Measurements from ENCODE around the gene PKDCC. TPM values are rescaled to one million over a fixed set of nuclear protein-coding genes. Genes with fewer than 3 reads are reported as not detected.
"Not testable (repeated sequence)": the region's sequence is repeated elsewhere in the genome, so short reads cannot be mapped to it uniquely, and the experiment has no call there.

The PKDCC gene
- total RNA-seq, 2 donors from 2014 or later, result not detected

GRCh38 chr2:42060718-42061619 lies 13.1 kb downstream of the PKDCC start:
- H3K27me3 Mint-ChIP-seq, result no peaks in the 10 kb centered on the region
- H3K36me3 Mint-ChIP-seq (ENCODE audit: low read depth), result no peaks in the 10 kb centered on the region
- no peak overlapping the region for H3K4me3 Mint-ChIP-seq
- no peaks in the 10 kb centered on the region for H3K4me1 Mint-ChIP-seq
- ATAC-seq (replicated peaks), result no peak
- H3K9me3 Mint-ChIP-seq, result no peaks in the 10 kb centered on the region
- no peak overlapping the region for H3K27ac Mint-ChIP-seq

DNA sequence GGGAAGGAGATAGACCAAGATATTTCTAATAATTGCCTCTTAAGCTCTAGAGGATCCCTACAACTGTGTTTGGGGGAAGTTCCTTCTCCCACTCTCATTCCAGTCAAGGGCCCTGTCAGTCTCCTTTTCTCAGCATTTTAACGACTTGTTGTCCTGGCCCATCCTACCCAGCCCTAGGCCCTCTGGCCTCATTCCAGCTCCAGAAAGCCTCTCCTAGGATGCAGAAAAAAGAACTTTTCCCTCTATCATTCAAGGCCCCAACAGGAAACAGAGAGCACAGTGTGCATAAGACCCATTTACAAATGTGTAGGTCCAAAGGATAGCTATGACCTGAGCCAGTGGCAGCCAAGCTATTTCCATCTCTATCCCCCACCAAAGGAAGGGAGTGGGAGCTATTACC lies 14.0 kb downstream of the PKDCC start:
- H3K4me3 Mint-ChIP-seq, result no peak overlapping the region
- H3K4me1 Mint-ChIP-seq, result no peaks in the 10 kb centered on the region
- no peak for ATAC-seq (replicated peaks)
- H3K27ac Mint-ChIP-seq, result no peak overlapping the region
- no peaks in the 10 kb centered on the region for H3K9me3 Mint-ChIP-seq
- no peaks in the 10 kb centered on the region for H3K27me3 Mint-ChIP-seq
- no peaks in the 10 kb centered on the region for H3K36me3 Mint-ChIP-seq (ENCODE audit: low read depth)

DNA sequence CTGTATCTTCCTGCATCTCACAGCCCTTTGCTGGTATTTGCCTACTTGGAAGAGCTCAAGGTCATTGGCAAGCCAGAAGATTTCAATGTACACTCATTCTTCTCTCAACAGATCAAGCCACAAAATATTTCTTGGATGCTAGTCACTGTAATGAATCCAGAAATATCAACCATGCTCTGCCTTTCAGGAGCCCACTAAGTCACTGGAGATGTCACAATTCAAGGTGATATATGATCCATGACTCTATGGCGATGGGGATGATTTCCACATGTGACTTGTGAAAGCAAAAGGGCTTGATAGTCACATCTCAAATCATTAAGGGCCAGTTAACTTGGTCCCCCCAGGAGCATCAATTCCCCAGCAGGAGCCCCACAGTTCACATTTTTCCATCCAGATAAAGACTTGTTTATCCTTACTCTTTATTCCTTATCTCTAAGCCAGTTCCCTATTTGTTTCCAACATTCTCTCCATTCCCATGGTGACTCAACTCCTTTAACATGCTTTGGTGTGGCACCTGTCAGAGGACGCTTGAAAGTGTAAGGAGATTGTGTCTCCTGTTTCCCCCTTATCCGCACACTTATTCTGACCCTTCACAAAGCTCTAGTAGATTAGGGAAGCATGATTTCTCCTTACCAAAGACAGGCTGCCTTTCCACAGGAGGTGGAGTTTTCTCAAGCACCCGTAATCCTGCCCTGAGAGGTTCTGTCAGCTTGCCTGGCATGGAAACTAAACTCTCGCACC lies 15.8 kb downstream of the PKDCC start:
- H3K4me1 Mint-ChIP-seq, result no peaks in the 10 kb centered on the region
- no peak overlapping the region for H3K4me3 Mint-ChIP-seq
- H3K9me3 Mint-ChIP-seq, result no peaks in the 10 kb centered on the region
- no peaks in the 10 kb centered on the region for H3K36me3 Mint-ChIP-seq (ENCODE audit: low read depth)
- H3K27ac Mint-ChIP-seq, result no peak overlapping the region
- ATAC-seq (replicated peaks), result no peak
- H3K27me3 Mint-ChIP-seq, result peaks cover 3% of the 10 kb centered on the region

DNA sequence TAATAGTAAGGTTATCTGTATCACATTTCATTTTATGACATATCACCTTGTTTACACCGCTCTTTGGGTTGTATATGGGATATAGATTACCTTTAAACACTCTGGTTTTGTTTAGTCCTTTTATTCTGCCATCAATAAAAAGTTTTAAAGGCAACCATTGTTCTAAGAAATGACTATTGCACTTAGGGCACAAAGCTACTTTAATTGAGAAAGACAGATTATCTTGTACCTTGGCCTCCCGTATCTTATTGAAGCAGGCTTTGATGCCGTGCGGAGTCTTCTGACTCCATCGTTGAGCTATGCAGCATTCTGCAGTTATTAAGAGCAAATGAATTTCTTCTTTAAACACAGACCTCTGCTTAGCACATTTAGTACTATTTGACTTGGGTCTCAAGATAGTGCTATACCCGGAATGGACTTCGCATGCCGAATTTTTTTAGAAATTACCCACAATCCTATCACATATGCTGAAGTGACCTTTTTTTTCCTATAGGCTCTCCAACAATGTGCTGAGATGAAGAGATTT lies 16.7 kb downstream of the PKDCC start:
- H3K4me1 Mint-ChIP-seq, result no peaks in the 10 kb centered on the region
- no peak for ATAC-seq (replicated peaks)
- no peaks in the 10 kb centered on the region for H3K36me3 Mint-ChIP-seq (ENCODE audit: low read depth)
- H3K27me3 Mint-ChIP-seq, result peaks cover 6% of the 10 kb centered on the region
- H3K9me3 Mint-ChIP-seq, result no peaks in the 10 kb centered on the region
- H3K4me3 Mint-ChIP-seq, result no peak overlapping the region
- H3K27ac Mint-ChIP-seq, result no peak overlapping the region

DNA sequence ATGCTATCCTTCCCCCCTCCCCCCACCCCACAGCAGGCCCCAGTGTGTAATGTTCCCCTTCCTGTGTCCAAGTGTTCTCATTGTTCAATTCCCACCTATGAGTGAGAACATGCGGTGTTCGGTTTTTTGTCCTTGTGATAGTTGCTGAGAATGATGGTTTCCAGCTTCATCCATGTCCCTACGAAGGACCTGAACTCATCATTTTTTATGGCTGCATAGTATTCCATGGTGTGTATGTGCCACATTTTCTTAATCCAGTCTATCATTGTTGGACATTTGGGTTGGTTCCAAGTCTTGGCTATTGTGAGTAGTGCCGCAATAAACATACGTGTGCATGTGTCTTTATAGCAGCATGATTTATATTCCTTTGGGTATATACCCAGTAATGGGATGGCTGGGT lies 17.9 kb downstream of the PKDCC start:
- H3K4me1 Mint-ChIP-seq; H3K9me3 Mint-ChIP-seq; H3K36me3 Mint-ChIP-seq (ENCODE audit: low read depth); H3K27me3 Mint-ChIP-seq; ATAC-seq (replicated peaks); H3K4me3 Mint-ChIP-seq; H3K27ac Mint-ChIP-seq: not testable (repeated sequence)

GRCh38 chr2:42067001-42067400 lies 19.2 kb downstream of the PKDCC start:
- H3K27me3 Mint-ChIP-seq; H3K27ac Mint-ChIP-seq; H3K9me3 Mint-ChIP-seq; H3K4me1 Mint-ChIP-seq; ATAC-seq (replicated peaks); H3K36me3 Mint-ChIP-seq (ENCODE audit: low read depth); H3K4me3 Mint-ChIP-seq: not testable (repeated sequence)

- Mint-ChIP-seq H3K4me1 (no peaks in the 10 kb centered on the region), H3K27me3 (peaks cover 7% of the 10 kb centered on the region), H3K4me3 (no peak overlapping the region), H3K9me3 (no peaks in the 10 kb centered on the region), H3K27ac (no peak overlapping the region), H3K36me3 (ENCODE audit: low read depth) (no peaks in the 10 kb centered on the region)
- ATAC-seq (replicated peaks), result no peak
Measured at GRCh38 chr2:42067521-42067920, 19.7 kb downstream of the PKDCC start.

GRCh38 chr2:42068571-42069178 lies 20.9 kb downstream of the PKDCC start:
- H3K36me3 Mint-ChIP-seq (ENCODE audit: low read depth), result no peaks in the 10 kb centered on the region
- H3K27ac Mint-ChIP-seq, result no peak overlapping the region
- no peaks in the 10 kb centered on the region for H3K4me1 Mint-ChIP-seq
- no peaks in the 10 kb centered on the region for H3K9me3 Mint-ChIP-seq
- H3K27me3 Mint-ChIP-seq, result peaks cover 7% of the 10 kb centered on the region
- ATAC-seq (replicated peaks), result no peak
- H3K4me3 Mint-ChIP-seq, result no peak overlapping the region

- Mint-ChIP-seq H3K27ac (no peak overlapping the region), H3K9me3 (no peaks in the 10 kb centered on the region), H3K36me3 (ENCODE audit: low read depth) (no peaks in the 10 kb centered on the region), H3K4me1 (no peaks in the 10 kb centered on the region), H3K27me3 (peaks cover 7% of the 10 kb centered on the region), H3K4me3 (no peak overlapping the region)
- no peak for ATAC-seq (replicated peaks)
Measured at GRCh38 chr2:42069568-42069967, 21.7 kb downstream of the PKDCC start.

- no peak for ATAC-seq (replicated peaks)
- Mint-ChIP-seq H3K9me3 (no peaks in the 10 kb centered on the region), H3K27ac (no peak overlapping the region), H3K4me1 (no peaks in the 10 kb centered on the region), H3K27me3 (peaks cover 7% of the 10 kb centered on the region), H3K4me3 (no peak overlapping the region), H3K36me3 (ENCODE audit: low read depth) (no peaks in the 10 kb centered on the region)
Measured at GRCh38 chr2:42071791-42072190, 24.0 kb downstream of the PKDCC start.

DNA sequence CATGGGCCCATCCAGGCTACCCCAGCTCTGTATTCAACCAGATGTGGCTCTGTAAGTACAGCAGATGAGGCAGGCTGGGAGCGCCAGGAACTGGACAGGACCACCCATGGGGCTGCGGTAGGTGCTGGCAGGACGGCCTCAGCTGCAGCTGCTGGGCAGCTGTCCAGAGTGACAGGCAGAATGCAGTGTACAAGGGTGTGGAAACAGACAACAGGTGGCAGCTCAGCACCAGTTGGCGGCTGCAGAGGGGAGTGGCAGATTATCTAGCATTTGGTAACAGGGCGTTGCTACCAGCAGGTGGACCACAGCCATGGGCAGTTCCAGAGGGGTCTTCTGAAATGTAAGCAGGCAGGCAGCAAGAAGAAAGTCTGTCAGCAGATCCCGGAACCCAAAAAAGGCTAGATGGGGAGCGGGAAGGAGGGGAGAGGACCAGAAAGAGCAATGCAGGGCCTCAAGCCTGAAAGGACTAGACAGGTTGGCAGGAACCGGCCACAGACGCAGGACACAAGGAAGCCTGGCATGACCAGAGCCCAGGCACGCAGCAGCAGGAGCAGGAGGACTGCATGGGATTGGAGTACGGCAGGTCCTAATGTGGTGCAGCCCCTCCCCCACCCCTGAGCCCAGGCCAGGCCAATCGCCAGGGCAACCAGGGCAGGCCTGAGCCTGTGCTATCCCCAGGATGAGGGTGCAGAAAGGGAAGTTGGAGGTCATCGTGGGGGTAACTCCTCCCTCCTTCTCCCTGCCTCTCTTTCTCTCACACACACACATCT lies 24.7 kb downstream of the PKDCC start:
- no peak overlapping the region for H3K4me3 Mint-ChIP-seq
- no peaks in the 10 kb centered on the region for H3K36me3 Mint-ChIP-seq (ENCODE audit: low read depth)
- no peak overlapping the region for H3K27ac Mint-ChIP-seq
- ATAC-seq (replicated peaks), result no peak
- H3K4me1 Mint-ChIP-seq, result no peaks in the 10 kb centered on the region
- peaks cover 4% of the 10 kb centered on the region for H3K27me3 Mint-ChIP-seq
- no peaks in the 10 kb centered on the region for H3K9me3 Mint-ChIP-seq

DNA sequence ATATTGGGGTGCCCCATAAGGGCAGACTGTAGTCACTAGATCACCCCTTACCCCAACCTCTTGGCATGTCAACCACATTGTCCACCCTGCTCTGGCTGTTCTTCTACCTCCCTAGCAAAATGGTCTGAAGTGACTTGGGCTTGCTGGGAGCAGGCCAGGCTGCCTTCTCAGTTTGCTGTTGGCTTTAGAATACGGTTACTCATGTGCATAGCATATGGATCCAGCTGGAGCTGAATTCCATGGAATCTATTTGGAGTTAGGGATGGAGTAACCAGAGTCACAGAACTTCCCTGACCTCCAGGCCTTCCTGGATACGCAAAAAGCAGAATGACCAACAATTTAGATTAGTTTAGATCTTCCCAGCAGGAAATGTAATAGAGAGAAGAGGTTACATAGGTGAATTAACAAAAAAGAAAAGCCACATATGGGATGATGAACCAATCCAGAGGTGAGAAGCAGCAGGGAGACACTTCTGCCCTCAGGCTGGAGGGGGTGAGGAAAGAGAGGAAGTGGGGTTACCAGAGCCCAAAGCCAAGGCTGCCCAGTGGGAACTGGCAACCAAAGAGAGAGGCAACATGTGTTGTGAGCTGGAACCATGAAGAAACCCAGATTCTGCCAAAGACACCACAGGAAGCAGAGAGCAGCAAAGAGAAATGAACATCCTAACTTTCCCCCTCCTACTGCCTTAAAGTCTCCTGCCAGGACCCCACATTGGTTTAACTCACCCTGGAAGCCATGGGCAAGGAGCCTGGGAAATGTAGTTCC lies 26.1 kb downstream of the PKDCC start:
- no peak for ATAC-seq (replicated peaks)
- Mint-ChIP-seq H3K36me3 (ENCODE audit: low read depth) (no peaks in the 10 kb centered on the region), H3K9me3 (no peaks in the 10 kb centered on the region), H3K4me1 (no peaks in the 10 kb centered on the region), H3K27ac (no peak overlapping the region), H3K4me3 (no peak overlapping the region), H3K27me3 (peaks cover 7% of the 10 kb centered on the region)

DNA sequence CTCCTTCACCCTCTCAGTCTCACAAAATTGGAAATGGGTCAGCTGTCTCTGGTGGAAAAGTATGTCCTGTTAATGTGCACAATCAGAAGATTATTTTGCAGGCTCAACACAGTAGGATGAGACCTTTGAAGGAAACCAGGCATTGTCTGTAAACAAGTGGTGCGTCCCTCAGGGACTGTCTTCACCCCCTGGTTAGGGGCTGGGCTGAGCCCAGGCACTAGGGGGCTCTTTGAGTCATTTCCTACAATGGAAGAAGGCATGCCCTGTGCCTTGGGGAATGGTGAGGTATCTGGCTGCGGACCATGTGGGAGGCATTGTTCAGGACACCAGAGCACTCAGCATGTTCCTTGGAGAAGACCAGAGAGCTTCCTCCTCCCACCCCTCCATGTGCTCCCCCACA lies 26.8 kb downstream of the PKDCC start:
- Mint-ChIP-seq H3K36me3 (ENCODE audit: low read depth) (no peaks in the 10 kb centered on the region), H3K27me3 (peaks cover 8% of the 10 kb centered on the region)

More for the DNA sequence above, 26.8 kb downstream of the PKDCC start:
- Mint-ChIP-seq H3K27ac (no peak overlapping the region), H3K4me1 (no peaks in the 10 kb centered on the region), H3K4me3 (no peak overlapping the region), H3K9me3 (no peaks in the 10 kb centered on the region)
- no peak for ATAC-seq (replicated peaks)

Data from activated T-helper 17 cell treated with anti-CD3 and anti-CD28 coated beads, Interleukin-2, amount 50 U/mL, for 72 hours (primary cell).